Putamen (tissue), 1 donor: ENCODE measurements around the gene PRKCA.
"Not testable (repeated sequence)": the region's sequence is repeated elsewhere in the genome, so short reads cannot be mapped to it uniquely, and the experiment has no call there.

ENCODE experiments used
- DNase-seq: peaks from one replicate; pipeline ENCODE4 v3.0.0-alpha.2; 2016; ENCODE audit warnings: low spot score

PRKCA gene

GRCh38 chr17:66326476-66327047 lies 24.1 kb downstream of the PRKCA start:
- no peak for DNase-seq

- DNase-seq: no peak
Measured at GRCh38 chr17:66330646-66331037, 28.2 kb downstream of the PRKCA start.

- DNase-seq: no peak
Measured at GRCh38 chr17:66331038-66331816, 28.8 kb downstream of the PRKCA start.

- no peak for DNase-seq
Measured at GRCh38 chr17:66335797-66336196, 33.4 kb downstream of the PRKCA start.

- DNase-seq: no peak
Measured at GRCh38 chr17:66337268-66337667, 34.9 kb downstream of the PRKCA start.

- DNase-seq: no peak
Measured at GRCh38 chr17:66337866-66338485, 35.6 kb downstream of the PRKCA start.

- DNase-seq: no peak
Measured at GRCh38 chr17:66338937-66339336, 36.5 kb downstream of the PRKCA start.

GRCh38 chr17:66339561-66339960 lies 37.1 kb downstream of the PRKCA start:
- DNase-seq: no peak

- no peak for DNase-seq
Measured at GRCh38 chr17:66340720-66341119, 38.3 kb downstream of the PRKCA start.

- no peak for DNase-seq
Measured at GRCh38 chr17:66341462-66341861, 39.0 kb downstream of the PRKCA start.

- not testable (repeated sequence) for DNase-seq
Measured at GRCh38 chr17:66342263-66342662, 39.9 kb downstream of the PRKCA start.

- DNase-seq: no peak
Measured at GRCh38 chr17:66343531-66344078, 41.2 kb downstream of the PRKCA start.

GRCh38 chr17:66344473-66344872 lies 42.1 kb downstream of the PRKCA start:
- DNase-seq: no peak

GRCh38 chr17:66345264-66345663 lies 42.9 kb downstream of the PRKCA start:
- DNase-seq: no peak

GRCh38 chr17:66345949-66346638 lies 43.7 kb downstream of the PRKCA start:
- DNase-seq: not testable (repeated sequence)

GRCh38 chr17:66347661-66348514 lies 45.5 kb downstream of the PRKCA start:
- no peak for DNase-seq

GRCh38 chr17:66348584-66349165 lies 46.3 kb downstream of the PRKCA start:
- no peak for DNase-seq

GRCh38 chr17:66349521-66350254 lies 47.3 kb downstream of the PRKCA start:
- DNase-seq: no peak

- DNase-seq: not testable (repeated sequence)
Measured at GRCh38 chr17:66350576-66350975, 48.2 kb downstream of the PRKCA start.

- DNase-seq: no peak
Measured at GRCh38 chr17:66351033-66351432, 48.6 kb downstream of the PRKCA start.
